Keratinocyte (primary cell): ENCODE data around the gene SNX20. TPM values are rescaled to one million over a fixed set of nuclear protein-coding genes. Genes with fewer than 3 reads are reported as not detected.

Experiments used
- DNase-seq: peaks from one replicate; pipeline ENCODE4 v3.0.0-alpha.2; 2011; ENCODE audit warnings: low read depth, missing footprints, low spot score
- FAIRE-seq: peaks from 2 replicates; lab custom pipeline; 2011; peaks lifted over from hg19 to GRCh38; lab: Jason Lieb, UNC
- H2AFZ ChIP-seq: 2 replicates; pipeline ENCODE4 v1.6.0; 2012; ENCODE audit warnings: low read length, control low read depth, inconsistent platforms; ENCODE audit not compliant: control insufficient read depth
- H3K27ac ChIP-seq: 2 replicates; pipeline ENCODE4 v1.5.1; 2011; ENCODE audit warnings: low read length; ENCODE audit not compliant: control insufficient read depth, insufficient read depth
- H3K27me3 ChIP-seq: 3 replicates; pipeline ENCODE4 v1.6.0; 2011; ENCODE audit warnings: low read length; ENCODE audit not compliant: control insufficient read depth, insufficient read depth; ENCODE audit errors: extremely low read depth
- H3K36me3 ChIP-seq, 2 experiments: 2 replicates in 1 of 2; 3 replicates in 1 of 2; pipeline ENCODE4 v1.5.1; 2011; ENCODE audit warnings: low read length in 2 of 2, mild to moderate bottlenecking in 1 of 2; ENCODE audit not compliant: control insufficient read depth in 2 of 2, insufficient read depth in 2 of 2; ENCODE audit errors: extremely low read depth in 1 of 2
- H3K4me1 ChIP-seq: 3 replicates; pipeline ENCODE4 v1.5.1; 2011; ENCODE audit warnings: low read length; ENCODE audit not compliant: control insufficient read depth, insufficient read depth; ENCODE audit errors: extremely low read depth
- H3K4me2 ChIP-seq: 3 replicates; pipeline ENCODE4 v1.6.0; 2011; ENCODE audit warnings: low read depth, low read length; ENCODE audit not compliant: control insufficient read depth, insufficient read depth; ENCODE audit errors: extremely low read depth
- H3K4me3 ChIP-seq, 3 experiments: fragments of 200-600 bp in 1 of 3; sonication (generic) in 1 of 3; 2 replicates in 2 of 3; 3 replicates in 1 of 3; pipeline ENCODE4 v1.5.1; 2011 to 2016; ENCODE audit warnings: low read length in 3 of 3, mild to moderate bottlenecking in 3 of 3, control low read depth in 2 of 3, inconsistent platforms in 1 of 3, low read depth in 1 of 3, mixed read lengths in 1 of 3, mixed run types in 1 of 3, moderate library complexity in 1 of 3; ENCODE audit not compliant: control insufficient read depth in 2 of 3, insufficient read depth in 2 of 3; ENCODE audit errors: extremely low read depth in 1 of 3
- H3K79me2 ChIP-seq: 2 replicates; pipeline ENCODE4 v1.6.0; 2012; ENCODE audit warnings: low read length; ENCODE audit not compliant: control insufficient read depth, insufficient read depth
- H3K9ac ChIP-seq: 3 replicates; pipeline ENCODE4 v1.6.0; 2011; ENCODE audit warnings: low read length; ENCODE audit not compliant: control insufficient read depth, insufficient read depth; ENCODE audit errors: extremely low read depth
- H3K9me1 ChIP-seq: 3 replicates; pipeline ENCODE4 v1.6.0; 2011; ENCODE audit warnings: low read length; ENCODE audit not compliant: control insufficient read depth, insufficient read depth; ENCODE audit errors: extremely low read depth
- H3K9me3 ChIP-seq: 2 replicates; pipeline ENCODE4 v1.5.1; 2012; ENCODE audit warnings: low read depth, low read length; ENCODE audit not compliant: control insufficient read depth
- H4K20me1 ChIP-seq: 3 replicates; pipeline ENCODE4 v1.6.0; 2011; ENCODE audit warnings: low read length; ENCODE audit not compliant: control insufficient read depth, insufficient read depth; ENCODE audit errors: extremely low read depth
- EZH2 ChIP-seq: IDR thresholded peaks from one replicate; pipeline ENCODE4 v1.6.1; 2012; ENCODE audit warnings: inconsistent platforms, mild to moderate bottlenecking, low read length, moderate library complexity
- dilution Hi-C: fragments of 300-500 bp; cut with MboI; formaldehyde crosslinking; loops from one replicate; pipeline ENCODE4 v1.7.0; 2020; ENCODE audit warnings: low sequenced_read_pairs; ENCODE audit not compliant: extremely low pct_ligation_motif_present
- polyA plus RNA-seq, 5 experiments: library from polyadenylated mRNA; depleted of rRNA in 3 of 5; stranded (reverse) in 3 of 5; stranded (forward) in 1 of 5; unstranded in 1 of 5; fragments of >200 nt; gene quantifications; 1 replicate in 1 of 5; 2 replicates in 3 of 5; 3 replicates in 1 of 5; pipeline versions ENCODE4 v1.2.1 to v1.2.3, GENCODE V29; 2011 to 2012; ENCODE audit warnings: missing spikeins in 2 of 5, low read depth in 1 of 5, low replicate concordance in 1 of 5
- TF ChIP-seq, protein P1 (sequence below), 3 experiments: IDR thresholded peaks in 1 of 3; conservative IDR thresholded peaks in 1 of 3; optimal IDR thresholded peaks in 1 of 3; 2 replicates in 2 of 3; 3 replicates in 1 of 3; pipeline versions ENCODE3 to v1.5.1; 2011; ENCODE audit warnings: low read length in 3 of 3, mild to moderate bottlenecking in 3 of 3, moderate library complexity in 2 of 3, control low read depth in 1 of 3, inconsistent platforms in 1 of 3; ENCODE audit not compliant: insufficient read depth in 2 of 3; ENCODE audit errors: extremely low read depth in 1 of 3

The SNX20 gene
- polyA plus RNA-seq, 1 donor (not counting 4 experiments of a cell fraction or from before 2014, with no cell fraction given): not detected

DNA sequence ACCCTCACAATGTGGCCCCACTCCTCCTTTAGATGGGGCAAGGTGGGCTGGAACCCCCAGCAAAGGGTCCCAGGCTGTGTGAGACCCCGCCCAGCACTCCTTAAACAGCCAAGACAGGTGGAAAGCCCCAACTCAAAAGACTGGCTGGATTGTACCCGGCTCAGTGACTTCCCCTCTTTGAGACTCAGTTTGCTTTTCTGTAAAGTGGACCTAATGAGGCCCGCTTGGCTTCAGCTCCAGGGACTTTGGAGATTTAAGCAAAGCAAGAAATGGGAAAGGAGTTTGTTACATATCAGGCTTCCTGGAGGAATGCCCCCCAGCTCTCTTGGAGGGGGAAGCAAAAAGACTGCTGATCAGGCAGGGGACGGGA is 39.3 kb downstream of the SNX20 start:
- Histone ChIP-seq H3K27ac (no peak overlapping the region), H3K4me1 (no peaks in the 10 kb centered on the region), H3K4me3 (no peak overlapping the region), H3K36me3 (no peaks in the 10 kb centered on the region), H3K9ac (no peak overlapping the region), H3K9me1 (no peaks in the 10 kb centered on the region), H3K79me2 (no peaks in the 10 kb centered on the region), H3K9me3 (no peaks in the 10 kb centered on the region), H3K4me2 (no peak overlapping the region), H3K27me3 (no peaks in the 10 kb centered on the region), H2AFZ (no peak overlapping the region), H4K20me1 (no peaks in the 10 kb centered on the region)
- TF ChIP-seq EZH2: no peak
- TF ChIP-seq, protein P1, sequence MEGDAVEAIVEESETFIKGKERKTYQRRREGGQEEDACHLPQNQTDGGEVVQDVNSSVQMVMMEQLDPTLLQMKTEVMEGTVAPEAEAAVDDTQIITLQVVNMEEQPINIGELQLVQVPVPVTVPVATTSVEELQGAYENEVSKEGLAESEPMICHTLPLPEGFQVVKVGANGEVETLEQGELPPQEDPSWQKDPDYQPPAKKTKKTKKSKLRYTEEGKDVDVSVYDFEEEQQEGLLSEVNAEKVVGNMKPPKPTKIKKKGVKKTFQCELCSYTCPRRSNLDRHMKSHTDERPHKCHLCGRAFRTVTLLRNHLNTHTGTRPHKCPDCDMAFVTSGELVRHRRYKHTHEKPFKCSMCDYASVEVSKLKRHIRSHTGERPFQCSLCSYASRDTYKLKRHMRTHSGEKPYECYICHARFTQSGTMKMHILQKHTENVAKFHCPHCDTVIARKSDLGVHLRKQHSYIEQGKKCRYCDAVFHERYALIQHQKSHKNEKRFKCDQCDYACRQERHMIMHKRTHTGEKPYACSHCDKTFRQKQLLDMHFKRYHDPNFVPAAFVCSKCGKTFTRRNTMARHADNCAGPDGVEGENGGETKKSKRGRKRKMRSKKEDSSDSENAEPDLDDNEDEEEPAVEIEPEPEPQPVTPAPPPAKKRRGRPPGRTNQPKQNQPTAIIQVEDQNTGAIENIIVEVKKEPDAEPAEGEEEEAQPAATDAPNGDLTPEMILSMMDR (optimal IDR thresholded peaks at IDR 0.05 in 1 of 3, IDR thresholded peaks at IDR 0.05 in 1 of 3, conservative IDR thresholded peaks at IDR 0.05 in 1 of 3; ENCODE audit: extremely low read depth in 1 of 3, insufficient read depth in 2 of 3, low read length in 3 of 3): no peak
- DNase-seq (no peak), FAIRE-seq (no peak)
- dilution Hi-C loops: no loop called here

GRCh38 chr16:50640919-50641817 is 39.9 kb downstream of the SNX20 start:
- no peaks in the 10 kb centered on the region for H3K79me2 ChIP-seq
- H3K9ac ChIP-seq: no peak overlapping the region
- no peak overlapping the region for H3K4me2 ChIP-seq
- no peaks in the 10 kb centered on the region for H3K36me3 ChIP-seq
- H3K27ac ChIP-seq: no peak overlapping the region
- no peaks in the 10 kb centered on the region for H3K27me3 ChIP-seq
- no peak for TF ChIP-seq EZH2
- no peaks in the 10 kb centered on the region for H3K4me1 ChIP-seq
- H4K20me1 ChIP-seq: no peaks in the 10 kb centered on the region
- H3K9me1 ChIP-seq: no peaks in the 10 kb centered on the region
- dilution Hi-C loops: no loop called here
- H3K4me3 ChIP-seq: no peak overlapping the region
- no peaks in the 10 kb centered on the region for H3K9me3 ChIP-seq
- no peak overlapping the region for H2AFZ ChIP-seq
- DNase-seq (no peak), FAIRE-seq (no peak)
